Activated CD8-positive, alpha-beta T cell treated with anti-CD3 and anti-CD28 coated beads for 36 hours (primary cell): ENCODE measurements around the gene NMT2. TPM values are rescaled to one million over a fixed set of nuclear protein-coding genes. Genes with fewer than 3 reads are reported as not detected.
A peak's percentile ranks its signal among the peaks of the same experiment; 100 is the strongest.

Source experiments
- ATAC-seq: fragments of 200-7000 bp; cut with Tn5 transposase; one replicate; pipeline ENCODE4 v1.10.0; 2021; ENCODE audit warnings: mild to moderate bottlenecking, moderate library complexity
- CTCF ChIA-PET: fragments of 350-600 bp; sonication (Branson Sonifier 250); formaldehyde crosslinking; loops from one replicate; lab custom pipeline; 2021; ENCODE audit warnings: antibody characterized with exemption; lab: Charles Lee
- POLR2A ChIA-PET: fragments of 350-600 bp; sonication (Branson Sonifier 250); formaldehyde crosslinking; loops from one replicate; lab custom pipeline; 2021; ENCODE audit warnings: antibody characterized with exemption; lab: Charles Lee
- DNase-seq: peaks from one replicate; pipeline ENCODE4 v3.0.0-alpha.2; 2020
- H3K27ac Mint-ChIP-seq: one replicate; pipeline ENCODE4 v1.8.0; 2021; ENCODE audit warnings: mild to moderate bottlenecking, mixed read lengths
- H3K27me3 Mint-ChIP-seq: one replicate; pipeline ENCODE4 v1.8.0; 2021; ENCODE audit warnings: mixed read lengths
- H3K36me3 Mint-ChIP-seq: one replicate; pipeline ENCODE4 v1.8.0; 2021; ENCODE audit warnings: low read depth, mixed read lengths
- H3K4me1 Mint-ChIP-seq: one replicate; pipeline ENCODE4 v1.8.0; 2021; ENCODE audit warnings: low read depth, mixed read lengths
- H3K4me3 Mint-ChIP-seq: one replicate; pipeline ENCODE4 v1.8.0; 2021; ENCODE audit warnings: mild to moderate bottlenecking, moderate library complexity, mixed read lengths
- H3K9me3 Mint-ChIP-seq: one replicate; pipeline ENCODE4 v1.8.0; 2021; ENCODE audit warnings: mixed read lengths
- CTCF ChIP-seq: fragments of 200-600 bp; IDR thresholded peaks from one replicate; pipeline ENCODE4 v1.8.0; 2022; ENCODE audit warnings: antibody characterized with exemption, mild to moderate bottlenecking
- intact Hi-C: fragments of 100-400 bp; cut with micrococcal nuclease; formaldehyde crosslinking; loops from one replicate; pipeline ENCODE4 v1.10.0; 2022
- total RNA-seq, 2 experiments: library from RNA; stranded (reverse); gene quantifications; one replicate each; pipeline ENCODE4 v1.2.3, GENCODE V29; 2021

Gene NMT2
- total RNA-seq, 2 experiments from 2014 or later: 15.9 to 16.2 TPM

- H3K27me3 Mint-ChIP-seq: no peaks in the 10 kb centered on the region
- no peak for DNase-seq
- peaks cover 5% of the 10 kb centered on the region for H3K36me3 Mint-ChIP-seq
- peaks cover 54% of the 10 kb centered on the region for H3K4me1 Mint-ChIP-seq
- intact Hi-C loops: no loop called here
- CTCF ChIA-PET: no interaction called here
- H3K9me3 Mint-ChIP-seq: no peaks in the 10 kb centered on the region
- no peak overlapping the region for H3K4me3 Mint-ChIP-seq
- TF ChIP-seq CTCF: no peak
- POLR2A ChIA-PET: interaction anchor here (1.6 kb wide), 1 partner anchor 8 kb away, joined by 3 read pairs; no protein-coding TSS in a partner anchor
- ATAC-seq: no peak
- H3K27ac Mint-ChIP-seq: no peak overlapping the region
Measured at GRCh38 chr10:15144788-15145187, 23.7 kb downstream of the NMT2 start.

DNA sequence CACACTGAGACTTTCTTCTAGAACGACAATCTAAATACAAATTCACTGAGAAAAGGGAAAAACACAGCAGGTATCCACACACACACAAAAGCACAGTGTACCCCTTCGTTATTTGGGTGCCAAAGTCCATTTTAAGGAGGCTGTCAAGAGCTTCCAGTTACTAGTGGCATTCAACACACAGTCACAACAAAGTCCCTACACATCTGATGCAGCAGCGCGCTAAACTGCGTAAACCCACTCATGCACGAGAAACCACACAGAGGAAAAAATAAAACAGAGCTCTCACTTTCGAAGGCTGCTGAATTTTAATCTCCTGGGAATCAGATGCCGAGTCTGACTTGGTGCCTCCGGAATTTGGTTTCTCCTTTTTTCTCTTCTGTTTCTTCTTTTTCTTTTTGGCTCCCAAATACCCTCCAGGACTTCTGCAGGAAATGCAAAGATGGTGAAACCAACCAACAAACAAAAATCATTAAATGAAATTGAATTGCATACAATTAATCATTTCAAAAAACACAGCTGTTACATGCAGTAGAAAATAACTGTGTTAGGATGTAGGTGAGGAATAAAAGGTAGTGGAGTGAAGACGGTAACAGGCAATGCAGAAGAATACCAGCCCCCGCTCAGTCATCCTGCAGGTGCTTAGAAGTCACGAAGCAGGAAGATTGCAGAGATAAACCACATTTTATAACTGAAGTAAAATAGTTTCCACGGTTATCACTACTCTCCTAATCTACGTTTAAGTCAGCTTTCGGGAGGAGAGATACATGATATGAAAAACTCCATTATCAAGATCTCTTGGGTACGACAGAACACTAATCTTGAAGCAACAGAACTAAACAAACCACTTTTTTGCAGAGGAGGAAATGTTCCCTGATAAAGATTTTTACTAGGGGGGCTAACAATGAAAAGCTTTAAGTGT lies 27.1 kb downstream of the NMT2 start:
- Mint-ChIP-seq H3K4me1 (peaks cover 44% of the 10 kb centered on the region), H3K9me3 (no peaks in the 10 kb centered on the region), H3K27ac (peak overlapping the region; percentile 78), H3K4me3 (peak overlapping the region; percentile 57), H3K36me3 (peaks cover 20% of the 10 kb centered on the region), H3K27me3 (no peaks in the 10 kb centered on the region)
- intact Hi-C loops: no loop called here
- peak; percentile 60 for DNase-seq
- POLR2A ChIA-PET: interaction anchor here (0.9 to 1.8 kb wide), 4 partner anchors 19 to 263 kb away, joined by 3 to 6 read pairs (median 3); partner anchors contain the start of gene SUV39H2
- no peak for TF ChIP-seq CTCF
- peak; percentile 78 for ATAC-seq
- CTCF ChIA-PET: interaction anchor here (1.2 to 2.7 kb wide), 4 partner anchors 9 to 37 kb away, joined by 4 to 10 read pairs (median 5); no protein-coding TSS in a partner anchor

GRCh38 chr10:15140698-15141097 lies 27.8 kb downstream of the NMT2 start:
- CTCF ChIA-PET: interaction anchor here (1.3 to 2.7 kb wide), 2 partner anchors 9 to 36 kb away, joined by 4 to 10 read pairs; no protein-coding TSS in a partner anchor
- intact Hi-C loops: no loop called here
- H3K4me3 Mint-ChIP-seq: peak overlapping the region; percentile 57
- H3K27me3 Mint-ChIP-seq: no peaks in the 10 kb centered on the region
- TF ChIP-seq CTCF: no peak
- H3K27ac Mint-ChIP-seq: peak overlapping the region; percentile 34
- POLR2A ChIA-PET: interaction anchor here (1.0 to 1.8 kb wide), 3 partner anchors 12 to 26 kb away, joined by 3 to 6 read pairs (median 4); no protein-coding TSS in a partner anchor
- H3K36me3 Mint-ChIP-seq: peaks cover 20% of the 10 kb centered on the region
- ATAC-seq: no peak
- H3K9me3 Mint-ChIP-seq: no peaks in the 10 kb centered on the region
- peaks cover 38% of the 10 kb centered on the region for H3K4me1 Mint-ChIP-seq
- DNase-seq: no peak

DNA sequence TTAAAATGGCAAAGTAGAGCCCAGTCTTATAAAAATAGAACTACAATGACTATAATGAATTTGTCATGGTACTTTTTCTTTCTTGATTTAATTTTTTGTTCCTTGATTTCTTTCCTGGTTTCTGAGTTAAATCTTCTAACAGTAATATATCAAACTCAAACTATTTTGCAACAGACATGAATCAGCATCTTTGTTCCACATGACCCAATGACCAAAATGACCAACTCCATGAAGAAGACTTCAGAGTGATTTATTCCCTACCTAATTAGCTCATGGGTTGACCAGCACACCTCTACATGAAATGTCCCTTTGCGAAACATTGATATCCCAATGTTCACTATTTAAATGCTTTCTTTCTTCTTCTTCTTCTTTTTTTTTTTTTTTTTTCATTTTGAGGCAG lies 30.9 kb downstream of the NMT2 start:
- TF ChIP-seq CTCF: no peak
- Mint-ChIP-seq H3K4me1 (peaks cover 25% of the 10 kb centered on the region), H3K36me3 (peaks cover 36% of the 10 kb centered on the region), H3K27ac (no peak overlapping the region), H3K9me3 (no peaks in the 10 kb centered on the region), H3K27me3 (no peaks in the 10 kb centered on the region), H3K4me3 (no peak overlapping the region)
- intact Hi-C loops: no loop called here
- ChIA-PET CTCF (interaction anchor here (1.0 to 1.6 kb wide), 2 partner anchors 9 to 14 kb away, joined by 4 read pairs; no protein-coding TSS in a partner anchor), POLR2A (no interaction called here)
- ATAC-seq: no peak
- no peak for DNase-seq

GRCh38 chr10:15137036-15137359 lies 31.5 kb downstream of the NMT2 start:
- no peak overlapping the region for H3K27ac Mint-ChIP-seq
- POLR2A ChIA-PET: no interaction called here
- DNase-seq: no peak
- TF ChIP-seq CTCF: no peak
- no peak for ATAC-seq
- no peaks in the 10 kb centered on the region for H3K9me3 Mint-ChIP-seq
- H3K4me3 Mint-ChIP-seq: no peak overlapping the region
- peaks cover 19% of the 10 kb centered on the region for H3K4me1 Mint-ChIP-seq
- intact Hi-C loops: no loop called here
- CTCF ChIA-PET: interaction anchor here (1.6 kb wide), 1 partner anchor 9 kb away, joined by 4 read pairs; no protein-coding TSS in a partner anchor
- H3K27me3 Mint-ChIP-seq: no peaks in the 10 kb centered on the region
- peaks cover 36% of the 10 kb centered on the region for H3K36me3 Mint-ChIP-seq
